CD4-positive, alpha-beta T cell treated with Interleukin-21 for 1 hour (primary cell): ENCODE measurements around the gene RIMKLB.

Experiments used
- DNase-seq: peaks from one replicate; pipeline ENCODE4 v3.0.0-alpha.2; 2020

RIMKLB gene

DNA sequence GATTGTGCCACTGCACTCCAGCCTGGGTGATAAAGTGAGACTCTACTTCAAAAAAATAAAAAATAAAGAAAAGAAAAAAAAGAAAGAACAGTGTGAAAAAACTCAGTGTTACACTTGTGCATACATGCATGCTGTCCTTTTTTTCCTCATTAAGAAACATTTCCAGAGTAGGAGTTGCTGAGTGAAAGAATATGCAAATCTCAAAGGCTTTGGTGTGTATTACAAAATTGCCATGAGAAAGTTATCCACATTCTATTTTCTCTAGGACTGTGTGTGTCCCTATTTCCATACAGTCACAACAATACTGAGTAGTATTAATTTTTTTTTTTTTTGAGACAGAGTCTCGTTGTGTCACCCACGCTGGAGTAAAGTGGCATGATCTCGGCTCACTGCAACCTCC lies 123.8 kb downstream of the RIMKLB start:
- no peak for DNase-seq

GRCh38 chr12:8822298-8822697 lies 124.5 kb downstream of the RIMKLB start, which contains the start of gene A2ML1:
TSS of gene A2ML1 (plus strand) at chr12:8822621. CDS start at chr12:8822652, 31 bp downstream.
- DNase-seq = no peak

DNA sequence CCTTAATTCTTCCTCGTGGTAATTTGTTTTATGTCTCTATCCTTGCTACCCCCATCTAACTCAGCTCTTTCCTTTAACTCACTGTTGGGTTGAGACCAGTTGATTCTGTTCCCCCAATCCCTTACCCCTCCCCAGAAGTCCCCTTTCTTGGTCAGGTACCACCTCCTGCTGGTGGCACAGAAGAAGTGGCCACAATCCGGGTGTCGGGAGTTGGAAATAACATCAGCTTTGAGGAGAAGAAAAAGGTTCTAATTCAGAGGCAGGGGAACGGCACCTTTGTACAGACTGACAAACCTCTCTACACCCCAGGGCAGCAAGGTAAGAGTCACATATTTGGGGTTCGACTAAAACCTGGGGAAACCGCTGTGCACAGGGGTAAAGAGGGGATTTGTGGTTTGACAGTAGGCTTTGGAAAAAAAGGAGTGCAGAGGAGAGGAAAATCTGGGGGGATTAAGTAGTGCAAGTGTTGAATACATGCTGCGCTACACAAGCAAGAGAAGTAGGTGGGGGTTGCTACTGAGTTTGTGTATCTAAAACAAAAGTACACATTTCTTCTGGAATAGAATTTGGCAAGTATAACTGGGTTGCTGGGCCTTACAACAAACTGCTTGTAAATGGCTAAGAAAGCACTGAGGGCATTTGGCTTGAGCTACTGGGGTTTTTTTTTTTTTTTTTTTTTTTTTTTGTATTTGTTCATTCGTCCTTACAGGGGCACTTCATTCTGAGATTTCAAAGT lies 125.9 kb downstream of the RIMKLB start:
- peak; percentile 4 for DNase-seq

DNA sequence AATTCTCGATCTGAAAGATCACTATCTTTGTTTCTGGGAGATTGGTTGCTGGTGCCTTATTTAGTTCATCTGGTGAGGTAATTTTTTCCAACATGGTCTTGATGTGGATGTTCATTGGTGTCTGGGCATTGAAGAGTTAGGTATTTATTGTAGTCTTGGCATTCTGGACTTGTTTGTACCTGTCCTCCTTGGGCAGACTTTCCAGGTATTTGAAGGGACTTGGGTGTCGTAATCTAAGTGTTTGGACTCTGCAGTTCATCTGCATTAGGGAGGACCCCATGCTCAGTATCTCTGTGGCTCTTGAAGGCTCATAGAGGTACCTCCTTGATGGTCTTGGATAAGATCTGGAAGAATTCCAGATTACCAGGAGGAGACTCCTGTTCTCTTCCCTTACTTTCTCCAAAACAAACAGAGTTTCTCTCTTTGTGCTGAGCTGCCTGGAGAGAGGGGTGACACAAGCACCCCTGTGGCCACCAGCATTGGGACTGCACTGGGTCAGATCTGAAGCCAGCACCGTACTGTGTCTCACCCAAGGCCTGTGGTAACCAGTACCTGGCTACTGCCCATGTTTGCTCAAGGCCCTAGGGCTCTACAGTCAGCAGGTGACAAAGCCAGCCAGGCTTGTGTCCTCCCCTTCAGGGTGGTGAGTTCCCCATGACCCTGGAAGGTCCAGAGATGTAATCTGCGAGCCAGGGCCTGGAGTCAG lies 129.9 kb downstream of the RIMKLB start:
- no peak for DNase-seq

- no peak for DNase-seq
Measured at GRCh38 chr12:8828257-8829124, 130.7 kb downstream of the RIMKLB start.

GRCh38 chr12:8829125-8829518 lies 131.3 kb downstream of the RIMKLB start:
- DNase-seq = no peak

DNA sequence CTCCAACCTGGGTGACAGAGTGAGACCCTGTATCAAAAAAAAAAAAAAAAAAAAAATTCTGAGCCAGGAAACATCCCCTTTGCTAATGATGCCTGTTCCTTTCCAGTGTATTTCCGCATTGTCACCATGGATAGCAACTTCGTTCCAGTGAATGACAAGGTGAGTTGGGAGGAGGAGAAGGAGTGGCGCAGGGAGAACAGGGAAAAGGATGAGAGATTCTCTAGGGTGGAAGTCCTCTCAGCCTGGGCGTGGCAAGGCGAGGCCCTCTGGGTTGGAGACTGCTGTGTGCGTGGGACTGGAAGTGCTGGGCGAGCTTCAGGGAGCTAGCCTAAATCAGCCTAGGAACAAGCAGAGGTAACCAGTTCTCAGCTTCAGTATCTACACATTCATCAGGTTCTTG lies 131.8 kb downstream of the RIMKLB start:
- DNase-seq = no peak

DNA sequence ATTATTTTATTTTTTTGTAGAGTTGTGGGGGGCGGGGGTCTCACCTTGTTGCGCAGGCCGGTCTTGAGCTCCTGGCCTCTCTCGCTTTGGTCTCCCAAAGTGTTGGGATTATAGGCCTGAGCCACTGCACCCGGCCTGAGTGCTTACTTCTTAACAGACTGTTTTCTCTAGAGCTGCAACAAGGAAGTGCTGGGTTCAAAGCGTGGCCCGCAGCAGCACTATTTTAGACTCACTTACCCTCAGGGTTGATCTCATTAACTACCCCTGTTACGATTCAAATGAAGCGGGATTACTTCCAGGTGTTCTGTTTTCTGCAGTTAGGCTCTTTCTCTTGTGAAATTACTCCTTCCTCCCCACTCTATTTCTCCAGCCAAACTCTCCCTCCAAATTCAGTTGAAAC lies 133.3 kb downstream of the RIMKLB start:
- no peak for DNase-seq

DNA sequence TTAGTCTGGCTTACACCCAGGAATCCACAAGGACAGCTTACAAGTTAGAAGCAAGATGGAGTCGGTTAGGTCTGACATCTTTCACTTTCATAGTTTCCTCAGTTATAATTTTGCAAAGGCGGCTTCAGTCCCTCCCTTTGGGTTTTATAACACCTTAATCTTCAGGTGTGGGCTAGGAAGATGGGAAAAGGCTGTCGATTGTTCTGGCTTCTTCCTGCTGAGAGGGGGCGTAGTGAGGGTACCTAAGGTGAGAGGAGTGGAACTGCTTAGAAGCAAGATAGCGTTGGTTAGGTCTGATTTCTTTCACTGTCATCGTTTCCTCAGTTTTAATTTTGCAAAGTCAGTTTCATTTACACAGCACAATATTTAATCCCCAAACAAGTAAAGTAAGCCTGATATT lies 134.7 kb downstream of the RIMKLB start:
- no peak for DNase-seq
